HCT116 (cell line): ENCODE results near the gene GRIK1. TPM values are rescaled to one million over a fixed set of nuclear protein-coding genes. Genes with fewer than 3 reads are reported as not detected.

Source experiments
- ATAC-seq: fragments of 200-7000 bp; cut with Tn5 transposase; 2 replicates; pipeline ENCODE4 v1.9.1; 2020; ENCODE audit warnings: mild to moderate bottlenecking, moderate library complexity
- BruUV-seq: library from RNA; stranded (reverse); fragments of 400-500 nt; replicated peaks from 2 replicates; lab custom pipeline; 2021; lab: Mats Ljungman, UMichigan
- CTCF ChIA-PET: fragments of 300-600 bp; sonication (Branson Sonifier 250); formaldehyde crosslinking; loops from one replicate; lab custom pipeline; 2021; ENCODE audit warnings: antibody characterized with exemption; lab: Charles Lee
- POLR2A ChIA-PET: fragments of 300-600, 350-600 bp; sonication (Branson Sonifier 250); formaldehyde crosslinking; loops from one replicate; lab custom pipeline; 2021; ENCODE audit warnings: antibody characterized with exemption; lab: Charles Lee
- RAD21 ChIA-PET, 2 experiments: fragments of 300-600 bp; sonication (Branson Sonifier 250); formaldehyde crosslinking; loops; one replicate each; lab custom pipeline; 2023; ENCODE audit warnings: low total read pairs in 2 of 2; ENCODE audit not compliant: uncharacterized antibody in 2 of 2, unreplicated experiment in 2 of 2, low non-redundant PET in 1 of 2; lab: Charles Lee
- DNase-seq: peaks from one replicate; pipeline ENCODE4 v3.0.0-alpha.2; 2010; ENCODE audit warnings: low read depth, low spot score
- H2AFZ ChIP-seq: fragments of 200-600 bp; shearing (Covaris generic), sonication (generic); 2 replicates; pipeline ENCODE4 v1.6.1; 2017; ENCODE audit warnings: low read depth, mixed run types, mixed read lengths, antibody characterized with exemption, low read length; ENCODE audit not compliant: poor library complexity, severe bottlenecking
- H3K27ac ChIP-seq: 2 replicates; pipeline ENCODE4 v1.5.1; 2012; ENCODE audit warnings: low read depth, low read length
- H3K27me3 ChIP-seq: fragments of 200-600 bp; sonication (generic); 2 replicates; pipeline ENCODE4 v1.6.1; 2016; ENCODE audit warnings: mixed run types, low read length, mixed read lengths; ENCODE audit not compliant: insufficient read depth
- H3K36me3 ChIP-seq, 2 experiments: fragments of 200-500 bp in 1 of 2; fragments of 200-600 bp in 1 of 2; sonication (Bioruptor generic) in 1 of 2; sonication (generic) in 1 of 2; 2 replicates each; pipeline versions ENCODE4 v1.5.1 to v1.6.1; 2014 to 2016; ENCODE audit warnings: low read length in 2 of 2, inconsistent platforms in 1 of 2, mixed read lengths in 1 of 2, mixed run types in 1 of 2; ENCODE audit not compliant: insufficient read depth in 2 of 2, control insufficient read depth in 1 of 2
- H3K4me1 ChIP-seq, 2 experiments: fragments of 200-600 bp in 1 of 2; sonication (generic) in 1 of 2; 2 replicates each; pipeline versions ENCODE4 v1.5.1 to v1.6.1; 2012 to 2017; ENCODE audit warnings: low read length in 2 of 2, inconsistent platforms in 1 of 2, mild to moderate bottlenecking in 1 of 2, mixed read lengths in 1 of 2, mixed run types in 1 of 2, moderate library complexity in 1 of 2; ENCODE audit not compliant: insufficient read depth in 2 of 2, control insufficient read depth in 1 of 2
- H3K4me2 ChIP-seq: fragments of 200-600 bp; sonication (generic); 2 replicates; pipeline ENCODE4 v1.6.1; 2017; ENCODE audit warnings: mixed run types, low read length, mixed read lengths
- H3K4me3 ChIP-seq, 2 experiments: fragments of 200-600 bp in 1 of 2; sonication (generic) in 1 of 2; replicated peaks in 1 of 2; 2 replicates each; pipeline ENCODE4 v1.5.1; 2011 to 2016; ENCODE audit warnings: low read length in 2 of 2, control low read depth in 1 of 2, low read depth in 1 of 2, mild to moderate bottlenecking in 1 of 2, mixed read lengths in 1 of 2, mixed run types in 1 of 2
- H3K79me2 ChIP-seq: fragments of 200-600 bp; sonication (generic); 2 replicates; pipeline ENCODE4 v1.6.1; 2017; ENCODE audit warnings: mild to moderate bottlenecking, mixed run types, low read length, moderate library complexity, mixed read lengths; ENCODE audit not compliant: insufficient read depth
- H3K9ac ChIP-seq: fragments of 200-600 bp; sonication (generic); 2 replicates; pipeline ENCODE4 v1.6.1; 2016; ENCODE audit warnings: low read length, mixed read lengths
- H3K9me2 ChIP-seq: fragments of 200-600 bp; sonication (generic), shearing (Covaris generic); 2 replicates; pipeline ENCODE4 v1.6.1; 2017; ENCODE audit warnings: mixed run types, mild to moderate bottlenecking, moderate library complexity; ENCODE audit not compliant: insufficient read depth
- H3K9me3 ChIP-seq, 2 experiments: fragments of 200-500 bp in 1 of 2; fragments of 200-600 bp in 1 of 2; sonication (Bioruptor generic) in 1 of 2; sonication (generic) in 1 of 2; 2 replicates each; pipeline ENCODE4 v1.6.1; 2014 to 2017; ENCODE audit warnings: low read length in 2 of 2, mixed read lengths in 2 of 2, inconsistent platforms in 1 of 2, low read depth in 1 of 2, mild to moderate bottlenecking in 1 of 2, mixed run types in 1 of 2, moderate library complexity in 1 of 2; ENCODE audit not compliant: control insufficient read depth in 1 of 2, insufficient read depth in 1 of 2
- H4K20me1 ChIP-seq: fragments of 200-600 bp; sonication (generic), shearing (Covaris generic); 2 replicates; pipeline ENCODE4 v1.6.1; 2017; ENCODE audit warnings: mixed run types, mild to moderate bottlenecking, moderate library complexity; ENCODE audit not compliant: insufficient read depth
- CEBPB ChIP-seq: IDR thresholded peaks from 2 replicates; pipeline ENCODE4 v1.6.1; 2012; ENCODE audit warnings: low read depth
- CTCF ChIP-seq, 3 experiments: fragments of 200-600 bp in 1 of 3; sonication (generic) in 1 of 3; IDR thresholded peaks in 2 of 3; conservative IDR thresholded peaks in 1 of 3; 2 replicates each; pipeline ENCODE4 v1.5.1; 2012 to 2017; ENCODE audit warnings: low read depth in 2 of 3, low read length in 2 of 3, antibody characterized with exemption in 1 of 3, borderline replicate concordance in 1 of 3, control low read depth in 1 of 3, mild to moderate bottlenecking in 1 of 3, mixed read lengths in 1 of 3, mixed run types in 1 of 3, moderate library complexity in 1 of 3; ENCODE audit not compliant: insufficient read depth in 1 of 3
- EGR1 ChIP-seq: IDR thresholded peaks from 2 replicates; pipeline ENCODE4 v1.6.1; 2012; ENCODE audit warnings: low read depth
- ELF1 ChIP-seq: IDR thresholded peaks from 2 replicates; pipeline ENCODE4 v1.6.1; 2012; ENCODE audit warnings: low read depth, borderline replicate concordance
- EZH2 ChIP-seq: fragments of 200-600 bp; sonication (generic); IDR thresholded peaks from 2 replicates; pipeline ENCODE4 v1.6.1; 2017; ENCODE audit warnings: antibody characterized with exemption, mixed run types
- EZH2phosphoT487 ChIP-seq: fragments of 200-600 bp; IDR thresholded peaks from 2 replicates; pipeline ENCODE4 v1.6.1; 2018; ENCODE audit warnings: antibody characterized with exemption, borderline replicate concordance
- FOSL1 ChIP-seq: IDR thresholded peaks from 2 replicates; pipeline ENCODE4 v1.6.1; 2012; ENCODE audit warnings: low read depth
- RAD21 ChIP-seq: IDR thresholded peaks from 2 replicates; pipeline ENCODE4 v1.6.1; 2012; ENCODE audit warnings: low read depth, mild to moderate bottlenecking
- SIN3A ChIP-seq: IDR thresholded peaks from 2 replicates; pipeline ENCODE4 v1.6.1; 2012; ENCODE audit warnings: low read depth
- SP1 ChIP-seq: IDR thresholded peaks from 2 replicates; pipeline ENCODE4 v1.6.1; 2012; ENCODE audit warnings: low read depth
- SRF ChIP-seq: IDR thresholded peaks from 2 replicates; pipeline ENCODE4 v1.6.1; 2012; ENCODE audit warnings: low read depth
- TCF7L2 ChIP-seq: IDR thresholded peaks from 2 replicates; pipeline ENCODE4 v1.7.0; 2011; ENCODE audit warnings: borderline replicate concordance, inconsistent platforms; ENCODE audit not compliant: insufficient read depth, insufficient read length; ENCODE audit errors: extremely low read depth
- YY1 ChIP-seq: IDR thresholded peaks from 2 replicates; pipeline ENCODE4 v1.6.1; 2011; ENCODE audit warnings: low read length, low read depth, moderate library complexity, mild to moderate bottlenecking; ENCODE audit not compliant: insufficient replicate concordance; ENCODE audit errors: extremely low read depth
- ZNF274 ChIP-seq: fragments of 200-500 bp; sonication (Bioruptor generic); IDR thresholded peaks from 2 replicates; pipeline ENCODE4 v1.6.1; 2014; ENCODE audit warnings: mild to moderate bottlenecking, low read depth, low read length, inconsistent platforms
- intact Hi-C: fragments of 100-400 bp; cut with micrococcal nuclease; formaldehyde crosslinking; loops from 2 replicates; pipeline ENCODE4 v1.10.0; 2022
- total RNA-seq: library from RNA; stranded (reverse); gene quantifications from one replicate; pipeline ENCODE4 v1.2.1, GENCODE V29; 2021; ENCODE audit not compliant: unreplicated experiment
- TF ChIP-seq, protein P1 (sequence below): IDR thresholded peaks from 2 replicates; pipeline ENCODE4 v1.6.1; 2012; ENCODE audit warnings: low read depth
- TF ChIP-seq, protein P2 (sequence below): IDR thresholded peaks from 2 replicates; pipeline ENCODE4 v1.6.1; 2012
- TF ChIP-seq, protein P3 (sequence below): IDR thresholded peaks from 2 replicates; pipeline ENCODE4 v1.6.1; 2011; ENCODE audit warnings: mild to moderate bottlenecking, low read length, moderate library complexity; ENCODE audit not compliant: insufficient replicate concordance; ENCODE audit errors: extremely low read depth

The GRIK1 gene
- total RNA-seq, 1 experiment from 2014 or later, result not detected

- H3K27me3 ChIP-seq, result no peaks in the 10 kb centered on the region
- no TSS peak for BruUV-seq
- TF ChIP-seq FOSL1 (no peak), CEBPB (no peak), EZH2phosphoT487 (no peak), SRF (no peak), EZH2 (no peak), CTCF (IDR thresholded peaks at IDR 0.05 in 2 of 3, conservative IDR thresholded peaks at IDR 0.05 in 1 of 3; ENCODE audit: borderline replicate concordance in 1 of 3, insufficient read depth in 1 of 3, low read depth in 2 of 3, low read length in 2 of 3) (no peak), EGR1 (no peak), ZNF274 (no peak), SIN3A (no peak), SP1 (no peak), TCF7L2 (no peak), ELF1 (no peak), YY1 (no peak), RAD21 (no peak)
- TF ChIP-seq, protein P1, sequence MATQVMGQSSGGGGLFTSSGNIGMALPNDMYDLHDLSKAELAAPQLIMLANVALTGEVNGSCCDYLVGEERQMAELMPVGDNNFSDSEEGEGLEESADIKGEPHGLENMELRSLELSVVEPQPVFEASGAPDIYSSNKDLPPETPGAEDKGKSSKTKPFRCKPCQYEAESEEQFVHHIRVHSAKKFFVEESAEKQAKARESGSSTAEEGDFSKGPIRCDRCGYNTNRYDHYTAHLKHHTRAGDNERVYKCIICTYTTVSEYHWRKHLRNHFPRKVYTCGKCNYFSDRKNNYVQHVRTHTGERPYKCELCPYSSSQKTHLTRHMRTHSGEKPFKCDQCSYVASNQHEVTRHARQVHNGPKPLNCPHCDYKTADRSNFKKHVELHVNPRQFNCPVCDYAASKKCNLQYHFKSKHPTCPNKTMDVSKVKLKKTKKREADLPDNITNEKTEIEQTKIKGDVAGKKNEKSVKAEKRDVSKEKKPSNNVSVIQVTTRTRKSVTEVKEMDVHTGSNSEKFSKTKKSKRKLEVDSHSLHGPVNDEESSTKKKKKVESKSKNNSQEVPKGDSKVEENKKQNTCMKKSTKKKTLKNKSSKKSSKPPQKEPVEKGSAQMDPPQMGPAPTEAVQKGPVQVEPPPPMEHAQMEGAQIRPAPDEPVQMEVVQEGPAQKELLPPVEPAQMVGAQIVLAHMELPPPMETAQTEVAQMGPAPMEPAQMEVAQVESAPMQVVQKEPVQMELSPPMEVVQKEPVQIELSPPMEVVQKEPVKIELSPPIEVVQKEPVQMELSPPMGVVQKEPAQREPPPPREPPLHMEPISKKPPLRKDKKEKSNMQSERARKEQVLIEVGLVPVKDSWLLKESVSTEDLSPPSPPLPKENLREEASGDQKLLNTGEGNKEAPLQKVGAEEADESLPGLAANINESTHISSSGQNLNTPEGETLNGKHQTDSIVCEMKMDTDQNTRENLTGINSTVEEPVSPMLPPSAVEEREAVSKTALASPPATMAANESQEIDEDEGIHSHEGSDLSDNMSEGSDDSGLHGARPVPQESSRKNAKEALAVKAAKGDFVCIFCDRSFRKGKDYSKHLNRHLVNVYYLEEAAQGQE, result no peak
- TF ChIP-seq, protein P2, sequence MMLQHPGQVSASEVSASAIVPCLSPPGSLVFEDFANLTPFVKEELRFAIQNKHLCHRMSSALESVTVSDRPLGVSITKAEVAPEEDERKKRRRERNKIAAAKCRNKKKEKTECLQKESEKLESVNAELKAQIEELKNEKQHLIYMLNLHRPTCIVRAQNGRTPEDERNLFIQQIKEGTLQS, result no peak
- TF ChIP-seq, protein P3, sequence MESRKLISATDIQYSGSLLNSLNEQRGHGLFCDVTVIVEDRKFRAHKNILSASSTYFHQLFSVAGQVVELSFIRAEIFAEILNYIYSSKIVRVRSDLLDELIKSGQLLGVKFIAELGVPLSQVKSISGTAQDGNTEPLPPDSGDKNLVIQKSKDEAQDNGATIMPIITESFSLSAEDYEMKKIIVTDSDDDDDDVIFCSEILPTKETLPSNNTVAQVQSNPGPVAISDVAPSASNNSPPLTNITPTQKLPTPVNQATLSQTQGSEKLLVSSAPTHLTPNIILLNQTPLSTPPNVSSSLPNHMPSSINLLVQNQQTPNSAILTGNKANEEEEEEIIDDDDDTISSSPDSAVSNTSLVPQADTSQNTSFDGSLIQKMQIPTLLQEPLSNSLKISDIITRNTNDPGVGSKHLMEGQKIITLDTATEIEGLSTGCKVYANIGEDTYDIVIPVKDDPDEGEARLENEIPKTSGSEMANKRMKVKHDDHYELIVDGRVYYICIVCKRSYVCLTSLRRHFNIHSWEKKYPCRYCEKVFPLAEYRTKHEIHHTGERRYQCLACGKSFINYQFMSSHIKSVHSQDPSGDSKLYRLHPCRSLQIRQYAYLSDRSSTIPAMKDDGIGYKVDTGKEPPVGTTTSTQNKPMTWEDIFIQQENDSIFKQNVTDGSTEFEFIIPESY, result no peak
- peaks cover 0 to 13% of the 10 kb centered on the region in 2 experiments; a peak in 2 of 4 replicates for H3K9me3 ChIP-seq
- H3K4me1 ChIP-seq, result no peaks in the 10 kb centered on the region
- no peaks in the 10 kb centered on the region for H3K79me2 ChIP-seq
- ChIA-PET RAD21 (no interaction called here), POLR2A (no interaction called here), CTCF (no interaction called here)
- no peaks in the 10 kb centered on the region for H4K20me1 ChIP-seq
- no peak overlapping the region for H3K4me2 ChIP-seq
- intact Hi-C loops, result no loop called here
- no peak overlapping the region for H3K9ac ChIP-seq
- ATAC-seq (no peak), DNase-seq (no peak)
- H3K4me3 ChIP-seq, result no peak overlapping the region
- H2AFZ ChIP-seq, result no peak overlapping the region
- H3K36me3 ChIP-seq, result no peaks in the 10 kb centered on the region
- no peak overlapping the region for H3K27ac ChIP-seq
- no peaks in the 10 kb centered on the region for H3K9me2 ChIP-seq
Measured at GRCh38 chr21:29682800-29683199, 257.0 kb downstream of the GRIK1 start.
